LNCAP (cell line): Measurements from ENCODE around the gene EGFLAM.

ENCODE experiments used
- TF ChIP-seq, protein P1 (sequence below): fragments of 450-650 bp; IDR thresholded peaks from 2 replicates; pipeline ENCODE4 v1.5.1; 2017; ENCODE audit warnings: mild to moderate bottlenecking

Gene EGFLAM

DNA sequence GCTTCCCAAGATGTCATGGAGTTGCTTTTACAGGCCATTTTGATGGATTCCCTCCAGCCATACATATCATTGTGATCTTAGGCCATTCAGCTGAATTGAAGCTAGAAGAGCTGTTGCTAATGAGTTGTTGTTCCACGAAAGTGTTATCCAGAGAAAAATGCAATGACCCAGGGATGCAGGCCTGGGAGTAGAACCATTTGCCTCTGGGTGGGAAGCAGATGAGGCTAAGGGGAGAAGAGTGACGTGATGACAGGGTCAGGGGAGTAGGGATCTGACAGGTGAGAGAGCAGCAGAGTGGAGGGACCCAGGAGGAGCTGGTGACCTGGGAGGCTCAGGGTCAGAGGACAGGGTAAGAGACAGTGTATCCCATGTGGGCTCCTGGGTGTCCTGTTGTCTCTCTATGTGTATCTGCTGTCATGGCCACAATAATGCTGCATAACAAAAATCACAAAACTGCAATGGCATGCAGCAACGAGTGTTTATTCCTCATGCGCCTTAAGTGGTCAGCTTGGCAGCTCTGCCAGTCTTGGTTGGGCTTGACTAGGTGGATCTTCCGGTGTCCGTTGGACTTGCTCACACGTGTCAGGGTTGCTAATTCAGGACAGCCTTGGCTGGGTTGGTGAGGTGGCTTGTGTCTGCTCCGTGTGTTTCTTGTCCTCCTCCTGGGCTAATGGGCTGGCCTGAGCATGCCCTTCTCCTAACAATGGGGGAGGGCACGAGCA lies 207.5 kb downstream of the EGFLAM start:
- TF ChIP-seq, protein P1, sequence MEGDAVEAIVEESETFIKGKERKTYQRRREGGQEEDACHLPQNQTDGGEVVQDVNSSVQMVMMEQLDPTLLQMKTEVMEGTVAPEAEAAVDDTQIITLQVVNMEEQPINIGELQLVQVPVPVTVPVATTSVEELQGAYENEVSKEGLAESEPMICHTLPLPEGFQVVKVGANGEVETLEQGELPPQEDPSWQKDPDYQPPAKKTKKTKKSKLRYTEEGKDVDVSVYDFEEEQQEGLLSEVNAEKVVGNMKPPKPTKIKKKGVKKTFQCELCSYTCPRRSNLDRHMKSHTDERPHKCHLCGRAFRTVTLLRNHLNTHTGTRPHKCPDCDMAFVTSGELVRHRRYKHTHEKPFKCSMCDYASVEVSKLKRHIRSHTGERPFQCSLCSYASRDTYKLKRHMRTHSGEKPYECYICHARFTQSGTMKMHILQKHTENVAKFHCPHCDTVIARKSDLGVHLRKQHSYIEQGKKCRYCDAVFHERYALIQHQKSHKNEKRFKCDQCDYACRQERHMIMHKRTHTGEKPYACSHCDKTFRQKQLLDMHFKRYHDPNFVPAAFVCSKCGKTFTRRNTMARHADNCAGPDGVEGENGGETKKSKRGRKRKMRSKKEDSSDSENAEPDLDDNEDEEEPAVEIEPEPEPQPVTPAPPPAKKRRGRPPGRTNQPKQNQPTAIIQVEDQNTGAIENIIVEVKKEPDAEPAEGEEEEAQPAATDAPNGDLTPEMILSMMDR, result no peak

DNA sequence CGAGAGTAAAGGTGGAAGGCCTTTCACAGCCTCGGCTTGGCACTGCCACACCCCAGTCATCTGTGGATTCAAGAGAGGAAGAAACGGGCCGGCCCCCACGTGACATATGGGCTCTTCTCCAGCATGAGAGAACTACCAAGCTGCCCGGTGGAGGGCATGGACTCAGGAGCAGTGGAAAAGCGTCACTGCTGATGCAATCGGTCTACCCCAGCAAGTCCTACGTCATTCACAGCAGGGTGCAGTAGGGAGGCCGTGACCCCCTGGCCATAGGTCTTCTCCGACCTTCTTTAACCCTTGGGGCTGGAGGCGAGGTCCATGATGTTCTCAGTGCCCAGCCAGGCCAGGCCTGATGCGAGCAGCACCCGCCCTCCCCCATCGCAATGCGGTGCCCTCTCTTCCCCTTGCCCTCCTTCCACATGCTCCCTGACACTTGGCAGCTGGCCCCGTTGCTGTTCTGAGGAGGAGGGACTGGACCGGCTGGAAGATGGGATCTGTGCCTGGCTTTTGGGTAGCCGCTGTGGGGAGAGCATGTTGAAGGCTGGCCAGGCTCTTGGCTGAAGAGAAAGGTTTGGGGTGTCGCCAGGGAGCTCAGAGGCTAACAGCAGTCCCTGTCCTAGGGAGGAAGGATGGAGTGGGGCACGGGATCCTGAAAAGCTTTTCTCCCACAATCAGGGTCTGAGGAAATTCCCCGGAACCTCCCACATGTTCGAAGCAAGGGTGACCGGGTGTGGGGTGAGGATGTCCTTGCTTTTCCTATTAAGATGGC lies 208.2 kb downstream of the EGFLAM start:
- TF ChIP-seq, protein P1, result no peak

DNA sequence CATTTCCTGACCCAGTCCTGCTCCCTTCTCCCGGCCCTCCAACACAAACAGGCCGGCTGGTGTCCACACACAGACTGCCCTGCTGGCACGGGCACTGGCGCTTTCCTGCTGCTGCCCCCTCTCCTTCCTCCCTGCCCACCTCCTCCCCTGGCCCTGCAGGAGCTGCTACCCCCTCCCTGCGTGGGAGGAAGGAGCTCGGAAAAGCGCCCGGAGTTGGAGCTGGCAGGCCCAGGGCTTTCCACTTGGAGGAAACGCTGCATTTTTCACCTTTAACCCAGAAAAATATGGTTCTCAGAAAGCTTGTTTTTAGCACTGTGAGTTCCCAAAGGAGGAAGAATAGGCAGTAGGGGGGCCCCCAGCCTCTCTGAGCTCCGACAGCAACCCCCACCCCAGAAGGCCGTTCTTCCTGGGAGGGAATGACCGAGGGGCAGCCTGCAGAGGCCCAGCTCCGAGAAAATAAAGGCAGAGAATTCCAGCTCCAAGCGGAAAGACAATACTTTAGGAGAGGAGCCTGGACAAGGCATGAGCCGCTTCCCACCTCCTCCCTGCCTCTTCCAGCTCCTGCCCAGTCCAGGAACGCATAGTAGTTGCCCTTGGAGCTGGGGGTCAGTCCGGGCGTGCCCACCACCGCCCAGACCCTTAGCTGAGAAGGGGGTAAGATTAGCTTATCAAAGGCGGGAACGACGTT lies 209.1 kb downstream of the EGFLAM start:
- TF ChIP-seq, protein P1, result no peak

DNA sequence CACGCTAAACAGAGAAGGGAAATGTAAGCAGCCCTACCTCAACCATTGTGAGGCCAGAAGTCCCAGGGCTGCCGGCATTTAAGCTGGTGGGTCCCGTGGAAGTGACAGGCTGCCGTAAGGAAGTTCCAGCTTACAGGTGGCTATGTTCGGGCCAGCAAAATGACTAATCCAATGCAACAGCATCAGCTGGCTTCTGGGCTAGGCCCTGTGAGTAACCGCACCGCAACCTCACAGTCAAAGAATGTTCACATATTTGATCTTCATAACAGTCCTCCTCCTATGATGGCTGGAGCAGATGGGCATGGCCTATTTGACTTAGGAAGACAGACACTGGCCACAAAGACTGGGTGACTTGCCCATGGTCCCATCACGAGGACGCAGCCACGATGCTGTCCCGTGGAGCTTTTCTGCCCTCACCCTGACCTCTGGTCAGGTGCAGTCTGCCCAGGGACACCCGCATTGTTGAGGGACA lies 209.9 kb downstream of the EGFLAM start:
- TF ChIP-seq, protein P1, result no peak

DNA sequence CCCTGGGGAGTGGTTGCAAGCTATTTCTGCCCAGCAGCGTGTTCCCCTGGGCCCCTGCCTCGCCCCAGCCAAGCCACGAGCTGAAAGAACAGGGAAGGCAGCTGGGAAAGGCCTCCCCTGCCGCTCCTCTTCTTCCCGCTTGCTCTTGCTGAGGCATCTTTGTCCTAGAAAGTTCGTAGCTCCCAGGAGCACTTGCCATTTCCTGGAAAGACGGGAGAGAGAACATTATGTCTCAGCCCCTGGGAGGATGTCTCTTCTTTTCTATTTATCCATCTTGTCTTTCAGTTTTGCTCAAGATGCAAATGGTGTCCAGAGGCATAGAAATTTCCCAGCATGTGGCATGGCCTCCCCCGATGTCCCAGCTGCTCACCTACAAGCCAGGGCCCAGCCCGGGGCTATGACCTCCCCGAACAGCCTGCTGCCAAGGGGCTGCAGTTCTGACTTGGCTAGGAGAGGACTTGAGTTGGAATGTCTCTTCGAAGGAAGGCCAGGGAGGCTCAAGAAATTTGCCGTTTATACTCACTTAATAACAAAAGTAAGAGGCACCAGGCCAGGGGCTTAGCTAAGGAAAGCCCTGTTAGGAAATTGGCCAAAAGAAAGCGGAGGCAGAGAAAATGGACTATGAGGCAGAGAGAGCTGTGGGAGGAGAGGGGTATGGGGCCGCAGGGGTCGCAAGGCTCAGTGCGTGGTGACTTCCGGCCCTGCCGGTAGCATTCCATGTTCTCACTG lies 210.8 kb downstream of the EGFLAM start:
- TF ChIP-seq, protein P1, result no peak

DNA sequence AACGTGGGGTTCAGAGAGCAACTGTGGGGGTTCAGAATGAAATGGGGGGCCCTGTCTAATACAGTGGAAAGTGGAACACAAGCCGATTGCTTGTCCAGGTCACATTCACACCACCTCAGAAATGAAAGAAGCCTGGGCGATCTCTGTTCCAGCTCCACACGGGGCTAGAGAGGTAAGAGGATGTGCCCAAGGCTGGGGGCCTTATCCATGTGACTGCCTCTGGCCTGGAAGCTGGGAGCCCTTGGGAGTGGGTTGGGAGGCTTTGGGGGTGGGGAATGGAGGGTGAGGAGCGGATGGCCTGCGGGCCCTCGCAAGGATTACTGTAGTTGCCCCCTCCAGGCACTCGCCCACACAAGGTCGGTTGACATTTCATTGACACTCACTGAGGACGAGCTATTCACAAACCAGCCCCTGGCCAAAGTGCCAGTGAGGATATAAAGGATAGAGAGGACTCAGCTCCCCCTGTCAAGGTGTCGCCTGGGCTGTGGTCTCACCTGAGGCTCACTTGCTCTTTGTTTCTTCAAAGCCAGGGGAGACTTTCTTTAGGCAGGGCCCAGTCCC lies 211.4 kb downstream of the EGFLAM start:
- TF ChIP-seq, protein P1, result no peak

DNA sequence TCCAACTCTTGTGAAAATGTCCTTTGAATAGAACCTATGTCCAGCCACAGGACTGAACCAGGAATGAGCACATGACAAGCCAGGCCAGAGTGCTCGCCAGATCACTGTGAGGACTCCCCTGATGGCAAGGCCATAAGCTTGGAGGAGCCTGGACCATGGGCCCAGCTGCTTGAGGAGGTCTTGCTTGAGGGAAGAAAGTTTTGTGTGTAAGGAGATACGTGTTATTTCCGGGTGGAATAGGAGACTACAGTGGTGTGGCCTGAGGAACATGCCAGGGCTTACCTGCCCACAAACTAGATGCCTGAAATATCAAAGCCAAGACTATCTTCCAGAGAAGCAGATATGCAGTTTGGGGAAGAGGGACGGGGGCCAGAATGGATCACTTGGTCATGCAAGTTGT lies 213.3 kb downstream of the EGFLAM start:
- TF ChIP-seq, protein P1, result no peak
